Measurements from ENCODE around the gene STRA6. TPM values are rescaled to one million over a fixed set of nuclear protein-coding genes. Genes with fewer than 3 reads are reported as not detected.
A peak's percentile ranks its signal among the peaks of the same experiment; 100 is the strongest.

STRA6 gene
- total and polyA plus RNA-seq, 8 donors = 0.38 to 10.7 (median 6.5) TPM

DNA sequence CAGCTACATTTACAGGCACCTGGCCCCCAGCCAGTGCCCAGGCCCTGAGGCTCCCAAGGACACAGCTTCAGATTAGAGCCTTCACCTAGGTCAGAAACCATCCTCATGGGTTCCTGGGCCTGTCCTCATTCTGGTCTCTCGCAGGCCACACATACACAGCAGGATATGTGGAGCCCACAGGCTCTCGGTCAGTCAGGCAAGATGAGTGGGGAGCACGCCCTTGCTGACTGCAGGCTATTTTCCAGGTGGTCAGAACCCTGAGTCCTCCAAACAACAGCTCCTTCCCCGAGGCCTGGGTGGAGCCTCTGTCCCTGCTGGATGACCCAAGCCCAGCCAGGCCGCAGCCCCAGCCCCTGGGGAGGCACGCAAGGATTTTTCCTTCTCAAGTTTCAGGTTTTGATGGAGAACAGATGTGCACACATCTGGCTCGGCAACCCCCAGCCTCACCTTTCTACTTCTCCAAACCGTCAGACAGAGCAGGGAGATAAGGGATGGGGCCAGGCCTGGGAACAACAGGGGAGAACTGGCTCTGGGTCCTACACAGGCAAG lies 1.6 kb downstream of the STRA6 start:
- DNase-seq = peak in 1 of 4 donors; percentile 64
- no peak for ATAC-seq
- no peaks in the 10 kb centered on the region for H3K36me3 ChIP-seq
- peaks cover 0 to 9% of the 10 kb centered on the region in 2 donors for H3K27me3 ChIP-seq
- H3K27ac ChIP-seq = no peak overlapping the region
- intact Hi-C loops (cut with DNase I) = no loop called here
- TF ChIP-seq CTCF (IDR thresholded peaks at IDR 0.05) = no peak
- no peak overlapping the region for H3K4me3 ChIP-seq
- peaks cover 10% of the 10 kb centered on the region in 2 donors for H3K4me1 ChIP-seq
- no peaks in the 10 kb centered on the region for H3K9me3 ChIP-seq

DNA sequence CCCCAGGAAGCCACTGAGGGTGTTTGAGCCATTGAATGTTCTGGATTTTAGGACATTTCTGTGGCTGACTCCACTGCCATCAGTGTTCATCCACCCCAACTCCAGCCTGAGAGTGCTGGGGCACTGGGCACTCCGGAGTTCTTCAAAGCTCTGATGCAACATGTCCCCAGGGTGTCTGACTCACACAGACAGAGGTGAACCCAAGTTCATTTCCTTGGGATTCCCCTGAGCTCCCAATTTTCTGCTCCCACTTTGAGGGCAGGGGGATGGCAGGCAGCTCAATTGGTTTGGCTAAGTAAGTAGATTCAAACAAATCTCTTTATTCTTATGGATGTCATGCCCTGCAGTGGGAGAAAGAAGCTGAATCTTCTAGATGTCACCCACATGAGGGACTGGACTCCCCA lies 2.2 kb downstream of the STRA6 start:
- Histone ChIP-seq H3K9me3 (no peaks in the 10 kb centered on the region), H3K36me3 (no peaks in the 10 kb centered on the region), H3K4me1 (peaks cover 10 to 14% of the 10 kb centered on the region in 2 donors), H3K4me3 (no peak overlapping the region), H3K27me3 (peaks cover 0 to 5% of the 10 kb centered on the region in 2 donors), H3K27ac (no peak overlapping the region)
- ATAC-seq (peak; percentile 49), DNase-seq (no peak)
- TF ChIP-seq CTCF (IDR thresholded peaks at IDR 0.05) = no peak
- intact Hi-C loops (cut with DNase I) = no loop called here

DNA sequence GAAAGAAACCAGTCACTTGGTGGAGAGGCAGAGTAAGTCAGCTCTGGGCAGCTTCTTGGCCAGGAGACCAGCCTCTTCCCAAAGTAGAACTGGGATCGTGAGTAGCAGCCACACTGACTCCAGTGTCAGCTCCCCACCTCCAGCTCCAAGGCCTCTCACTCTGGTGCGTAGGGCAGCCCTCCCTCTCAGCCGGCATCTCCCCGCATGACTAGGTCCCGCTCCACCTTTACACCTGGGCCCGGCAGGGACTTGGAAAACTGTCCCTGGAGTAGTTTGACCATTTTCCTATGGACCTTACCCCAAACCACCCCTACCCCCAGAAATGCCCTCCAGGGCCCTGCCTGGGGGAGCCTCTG lies 3.3 kb downstream of the STRA6 start:
- Histone ChIP-seq H3K36me3 (no peaks in the 10 kb centered on the region), H3K4me1 (peaks cover 10 to 14% of the 10 kb centered on the region in 2 donors), H3K27me3 (peaks cover 0 to 5% of the 10 kb centered on the region in 2 donors), H3K27ac (no peak overlapping the region), H3K9me3 (no peaks in the 10 kb centered on the region), H3K4me3 (no peak overlapping the region)
- intact Hi-C loops (cut with DNase I) = no loop called here
- no peak for ATAC-seq
- TF ChIP-seq CTCF (IDR thresholded peaks at IDR 0.05) = no peak
- peak in 1 of 4 donors; percentile 46 for DNase-seq

DNA sequence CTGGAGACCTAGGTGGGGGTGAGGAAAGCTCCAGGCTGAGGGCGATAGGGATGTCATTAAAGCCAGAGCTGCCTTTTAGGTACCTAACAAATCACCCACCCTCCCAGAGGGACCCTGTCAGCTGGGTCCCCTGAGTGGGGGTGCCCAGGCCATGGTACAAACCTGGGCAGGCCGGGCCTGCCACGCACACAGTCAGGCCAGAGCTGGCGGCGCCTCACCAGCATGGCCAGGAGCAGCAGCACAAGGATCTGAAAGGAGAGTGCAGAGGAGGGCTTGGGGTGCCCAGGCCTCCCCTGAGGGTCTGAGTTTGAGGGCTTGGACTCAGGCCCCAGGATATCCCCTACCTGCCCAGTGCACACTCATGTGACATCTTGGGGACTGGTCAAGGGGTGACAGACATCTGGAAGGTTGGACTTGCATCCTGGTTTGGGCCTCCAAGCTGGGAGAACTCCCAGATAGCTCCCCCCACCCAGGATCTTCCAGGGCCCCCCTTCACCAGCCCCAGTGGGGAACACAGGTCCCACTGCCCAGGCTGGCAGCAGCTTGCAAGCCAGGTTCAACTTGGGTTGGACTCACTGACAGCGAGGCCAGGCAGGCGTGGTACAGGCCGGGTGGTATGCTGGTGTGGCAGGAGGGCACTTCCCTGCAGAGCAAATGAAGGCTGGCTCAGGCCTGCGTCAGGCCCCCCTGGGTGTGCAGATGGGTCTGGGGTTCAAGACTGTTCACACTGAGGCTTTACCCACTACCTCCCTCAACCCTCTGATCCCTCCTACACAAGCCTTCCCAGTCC lies 5.2 kb downstream of the STRA6 start:
- Histone ChIP-seq H3K27ac (no peak overlapping the region), H3K4me3 (no peak overlapping the region), H3K4me1 (peaks cover 7 to 14% of the 10 kb centered on the region in 2 donors), H3K36me3 (no peaks in the 10 kb centered on the region), H3K27me3 (peaks cover 0 to under 1% of the 10 kb centered on the region in 2 donors), H3K9me3 (no peaks in the 10 kb centered on the region)
- intact Hi-C loops (cut with DNase I) = no loop called here
- no peak for ATAC-seq
- DNase-seq = peak in 1 of 4 donors; percentile 71
- TF ChIP-seq CTCF (IDR thresholded peaks at IDR 0.05) = no peak

DNA sequence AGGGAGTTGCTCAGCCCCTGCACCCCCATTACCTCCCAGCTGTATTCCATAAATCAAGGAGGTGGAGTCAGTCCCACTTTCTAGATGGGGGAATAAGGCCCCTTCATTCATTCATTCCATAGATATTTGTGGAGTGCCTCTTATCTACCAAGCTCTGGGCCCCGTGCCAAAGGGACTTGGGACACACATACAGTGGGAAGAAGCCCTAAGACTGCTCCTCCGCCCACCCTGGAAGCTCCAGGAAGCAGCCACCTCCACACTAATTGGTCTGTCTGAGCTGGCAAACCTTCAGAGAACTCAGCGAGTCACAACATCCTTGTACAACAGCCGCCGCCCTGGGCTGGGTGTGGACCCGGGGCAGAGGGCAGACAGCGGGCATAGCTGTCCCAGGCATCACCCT lies 6.4 kb downstream of the STRA6 start:
- DNase-seq (peak in 3 of 4 donors; percentile 52 to 75 (median 73)), ATAC-seq (peak; percentile 62)
- no peak for TF ChIP-seq CTCF (IDR thresholded peaks at IDR 0.05)
- H3K4me1 ChIP-seq = peaks cover 7 to 14% of the 10 kb centered on the region in 2 donors
- intact Hi-C loops (cut with DNase I) = no loop called here
- H3K36me3 ChIP-seq = no peaks in the 10 kb centered on the region
- no peak overlapping the region for H3K27ac ChIP-seq
- H3K4me3 ChIP-seq = no peak overlapping the region
- H3K9me3 ChIP-seq = no peaks in the 10 kb centered on the region
- H3K27me3 ChIP-seq = no peaks in the 10 kb centered on the region

Measured in left lung (tissue), 10 donors.